ENCODE data around the gene PHF2. TPM values are rescaled to one million over a fixed set of nuclear protein-coding genes. Genes with fewer than 3 reads are reported as not detected.

The PHF2 gene
- total and polyA plus RNA-seq, 9 of the 15 experiments (the other 6 are each of a cell fraction or from before 2014, with no cell fraction given) = 0.37 to 14.4 (median 8.1) TPM

DNA sequence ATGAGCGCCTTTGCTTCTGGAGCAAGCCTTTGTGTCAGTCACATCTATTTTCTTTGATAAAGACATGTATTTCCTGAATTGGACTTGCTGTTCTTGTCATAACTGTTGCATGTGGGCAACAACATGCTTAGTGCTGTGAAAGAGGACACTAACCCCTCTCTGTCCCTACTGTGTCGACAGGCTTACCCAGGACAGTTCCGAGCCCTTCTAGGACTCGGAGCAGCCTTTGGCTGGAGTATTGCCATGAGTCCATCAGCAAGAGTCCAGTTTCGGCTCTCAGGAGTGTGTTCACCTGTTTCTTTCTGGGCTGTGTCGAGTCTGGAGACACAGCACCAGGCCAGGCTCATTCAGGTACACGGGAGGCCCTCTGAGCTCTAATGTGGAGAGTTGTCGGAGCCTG lies 36.1 kb upstream of the PHF2 start:
- DNase-seq (ENCODE audit: extremely low read depth in 1 of 4, low spot score in 3 of 4) = no peak
- H3K79me2 ChIP-seq (ENCODE audit: control insufficient read depth, insufficient read depth, low read length) = no peaks in the 10 kb centered on the region; the same call in 2 of the 3 replicates
- no peaks in the 10 kb centered on the region for H3K9me3 ChIP-seq (replicated peaks; ENCODE audit: control insufficient read depth, insufficient read depth, low read depth, low read length)
- in situ Hi-C loops (cut with MboI) (no loop called here), intact Hi-C loops (cut with micrococcal nuclease) (no loop called here)
- H3K9ac ChIP-seq (ENCODE audit: insufficient read depth in 1 of 2, low read depth in 2 of 2, low read length in 2 of 2) = no peak overlapping the region
- no peak overlapping the region for H2AFZ ChIP-seq (ENCODE audit: low read depth, low read length)
- no TSS peak for BruUV-seq (replicated peaks)
- ATAC-seq = no peak
- ChIA-PET CTCF (ENCODE audit: low intra/inter-chr PET ratio) (no interaction called here), POLR2A (no interaction called here)
- 93% methylated on average over 8 of the region's 8 CpGs for WGBS (ENCODE audit: insufficient coverage, low coverage, missing lambda C conversion rate)
- FAIRE-seq = no peak
- H4K20me1 ChIP-seq (replicated peaks; ENCODE audit: control insufficient read depth, insufficient read depth, low read length) = no peaks in the 10 kb centered on the region
- no peak overlapping the region for H3K4me3 ChIP-seq
- H3K4me2 ChIP-seq (ENCODE audit: insufficient read depth, low read length) = no peak overlapping the region
- no peaks in the 10 kb centered on the region for H3K9me1 ChIP-seq (ENCODE audit: control insufficient read depth, insufficient read depth, low read length)
- H3K27me3 ChIP-seq (ENCODE audit: control insufficient read depth in 2 of 2, insufficient read depth in 2 of 2, low read length in 2 of 2) = no peaks in the 10 kb centered on the region
- no peaks in the 10 kb centered on the region for H3K4me1 ChIP-seq (replicated peaks in 1 of 2; ENCODE audit: control insufficient read depth in 2 of 2, insufficient read depth in 2 of 2, low read length in 2 of 2)
- H3K36me3 ChIP-seq (ENCODE audit: control insufficient read depth, insufficient read depth, low read length) = peaks cover 92% of the 10 kb centered on the region
- H3K27ac ChIP-seq (ENCODE audit: extremely low read depth, low read depth, low read length) = no peak overlapping the region
- no peak for TF ChIP-seq TSC22D4 (tag; IDR thresholded peaks at IDR 0.05)
- no peak for TF ChIP-seq ELF2 (CRISPR knock-in tag; IDR thresholded peaks at IDR 0.05)
- TF ChIP-seq RBM34 (IDR thresholded peaks at IDR 0.05; ENCODE audit: borderline replicate concordance, insufficient read depth, low read length) = no peak
- no peak for TF ChIP-seq RHOXF2B (CRISPR knock-in tag; conservative IDR thresholded peaks at IDR 0.05)
- no peak for TF ChIP-seq IRF2 (CRISPR knock-in tag; IDR thresholded peaks at IDR 0.05)
- no peak for TF ChIP-seq ZNF408 (CRISPR knock-in tag; IDR thresholded peaks at IDR 0.05; ENCODE audit: low read depth)
- no peak for TF ChIP-seq REST (IDR thresholded peaks at IDR 0.05; ENCODE audit: borderline replicate concordance)
- no peak for TF ChIP-seq REST (CRISPR knock-in tag; IDR thresholded peaks at IDR 0.05; ENCODE audit: low read depth)
- no peak for TF ChIP-seq ZNF592 (IDR thresholded peaks at IDR 0.05)
- no peak for TF ChIP-seq GATAD2B (IDR thresholded peaks at IDR 0.05; ENCODE audit: borderline replicate concordance)
- no peak for TF ChIP-seq RAD21 (CRISPR knock-in tag; conservative IDR thresholded peaks at IDR 0.05 in 1 of 2, IDR thresholded peaks at IDR 0.05 in 1 of 2)
- no peak for TF ChIP-seq KHSRP (IDR thresholded peaks at IDR 0.05)
- TF ChIP-seq NFIX (CRISPR knock-in tag; IDR thresholded peaks at IDR 0.05; ENCODE audit: low read depth) = no peak
